HepG2 (cell line): Measurements from ENCODE around the gene ABCA4. TPM values are rescaled to one million over a fixed set of nuclear protein-coding genes. Genes with fewer than 3 reads are reported as not detected.

Experiments
- ATAC-seq: fragments of 200-7000 bp; cut with Tn5 transposase; 3 replicates; pipeline ENCODE4 v1.9.1; 2020; ENCODE audit warnings: mild to moderate bottlenecking, moderate library complexity
- BruUV-seq: library from RNA; stranded (reverse); fragments of 400-500 nt; replicated peaks from 2 replicates; lab custom pipeline; 2021; lab: Mats Ljungman, UMichigan
- CTCF ChIA-PET: fragments of 300-600 bp; formaldehyde crosslinking; extraction: SDS; loops from one replicate; lab custom pipeline; 2021; ENCODE audit warnings: low total read pairs, inconsistent platforms, low intra/inter-chr PET ratio; lab: Yijun Ruan, JAX
- POLR2A ChIA-PET: fragments of 350-600 bp; sonication (Branson Sonifier 250); formaldehyde crosslinking; loops from one replicate; lab custom pipeline; 2020; ENCODE audit warnings: antibody characterized with exemption, inconsistent platforms; lab: Yijun Ruan, JAX
- DNase-seq: peaks from one replicate; pipeline ENCODE4 v3.0.0-alpha.2; 2015; ENCODE audit warnings: low spot score
- FAIRE-seq: peaks from 3 replicates; lab custom pipeline; 2011; peaks lifted over from hg19 to GRCh38; lab: Jason Lieb, UNC
- H2AFZ ChIP-seq: one replicate; pipeline ENCODE4 v1.6.1; 2011; ENCODE audit warnings: low read length, inconsistent platforms
- H3K27ac ChIP-seq: fragments of 300-600 bp; 3 replicates; pipeline ENCODE4 v1.8.0; 2011; ENCODE audit warnings: mixed run types, mild to moderate bottlenecking, mixed read lengths, low read length, inconsistent platforms; ENCODE audit not compliant: insufficient read depth; ENCODE audit errors: extremely low read length
- H3K27me3 ChIP-seq, 2 experiments: fragments of 200-600 bp in 1 of 2; 2 replicates in 1 of 2; 3 replicates in 1 of 2; pipeline versions ENCODE4 v1.6.0 to v1.8.0; 2011; ENCODE audit warnings: low read length in 2 of 2, mild to moderate bottlenecking in 2 of 2, moderate library complexity in 2 of 2, inconsistent platforms in 1 of 2; ENCODE audit not compliant: insufficient read depth in 2 of 2, control insufficient read depth in 1 of 2
- H3K36me3 ChIP-seq, 2 experiments: fragments of 200-600 bp in 1 of 2; replicated peaks in 1 of 2; 2 replicates in 1 of 2; 3 replicates in 1 of 2; pipeline versions ENCODE4 v1.5.1 to v1.8.0; 2011; ENCODE audit warnings: low read length in 2 of 2, inconsistent platforms in 1 of 2; ENCODE audit not compliant: insufficient read depth in 2 of 2, control insufficient read depth in 1 of 2
- H3K4me1 ChIP-seq: 2 replicates; pipeline ENCODE4 v1.5.1; 2012; ENCODE audit warnings: low read length, inconsistent platforms; ENCODE audit not compliant: insufficient read depth
- H3K4me2 ChIP-seq: 2 replicates; pipeline ENCODE4 v1.6.0; 2011; ENCODE audit warnings: low read depth, low read length, inconsistent platforms
- H3K4me3 ChIP-seq, 3 experiments: fragments of 200-600 bp in 1 of 3; sonication (generic), shearing (Covaris generic) in 1 of 3; replicated peaks in 1 of 3; 2 replicates each; pipeline ENCODE4 v1.5.1; 2011 to 2016; ENCODE audit warnings: low read length in 3 of 3, inconsistent platforms in 2 of 3, low read depth in 2 of 3, mild to moderate bottlenecking in 2 of 3, control low read depth in 1 of 3, mixed read lengths in 1 of 3; ENCODE audit not compliant: insufficient read depth in 1 of 3
- H3K79me2 ChIP-seq: one replicate; pipeline ENCODE4 v1.6.1; 2011; ENCODE audit warnings: low read length, inconsistent platforms; ENCODE audit not compliant: insufficient read depth
- H3K9ac ChIP-seq: 2 replicates; pipeline ENCODE4 v1.6.0; 2011; ENCODE audit warnings: mild to moderate bottlenecking, low read depth, low read length, inconsistent platforms; ENCODE audit not compliant: insufficient read depth
- H3K9me3 ChIP-seq: 2 replicates; pipeline ENCODE4 v1.5.1; 2012; ENCODE audit warnings: mild to moderate bottlenecking, low read length
- H4K20me1 ChIP-seq: 2 replicates; pipeline ENCODE4 v1.6.0; 2011; ENCODE audit warnings: inconsistent platforms, mild to moderate bottlenecking, low read length, moderate library complexity; ENCODE audit not compliant: insufficient read depth
- MZF1 ChIP-seq: sonication (generic); formaldehyde crosslinking; IDR thresholded peaks from 2 replicates; pipeline ENCODE4 v1.8.1; 2023; ENCODE audit warnings: mild to moderate bottlenecking, missing genetic modification reagents, borderline replicate concordance
- RBM39 ChIP-seq: fragments of 200-400 bp; formaldehyde crosslinking; IDR thresholded peaks from one replicate; pipeline ENCODE4 v1.6.1; 2018; ENCODE audit warnings: antibody characterized with exemption, mild to moderate bottlenecking, low read depth, low read length; ENCODE audit not compliant: poor library complexity, severe bottlenecking
- SOX5 ChIP-seq: IDR thresholded peaks from 2 replicates; pipeline ENCODE4 v1.6.1; 2016; ENCODE audit warnings: borderline replicate concordance
- SP1 ChIP-seq, 2 experiments: fragments of 450-650 bp in 1 of 2; sonication (generic) in 1 of 2; formaldehyde crosslinking in 1 of 2; IDR thresholded peaks; 2 replicates each; pipeline versions ENCODE4 v1.4.0 to v1.6.1; 2016 to 2020; ENCODE audit warnings: missing genetic modification reagents in 1 of 2
- ZBTB38 ChIP-seq: sonication (generic); formaldehyde crosslinking; IDR thresholded peaks from 2 replicates; pipeline ENCODE4 v1.5.1; 2020; ENCODE audit warnings: mild to moderate bottlenecking, missing genetic modification reagents
- ZNF552 ChIP-seq: sonication (generic); formaldehyde crosslinking; IDR thresholded peaks from 2 replicates; pipeline ENCODE4 v1.9.0; 2022; ENCODE audit warnings: missing genetic modification reagents, mild to moderate bottlenecking, borderline replicate concordance
- ZNF775 ChIP-seq: sonication (generic); formaldehyde crosslinking; IDR thresholded peaks from 2 replicates; pipeline ENCODE4 v1.4.0; 2020; ENCODE audit warnings: missing genetic modification reagents, mild to moderate bottlenecking, moderate library complexity, borderline replicate concordance
- WGBS: methylation state at CpG from one replicate; pipeline ENCODE4 v1.1.6; 2017; ENCODE audit warnings: low lambda C conversion rate; 5-methylcytosine and 5-hydroxymethylcytosine counted together
- in situ Hi-C: cut with HindIII; loops from 2 replicates; pipeline ENCODE4 v1.10.0; 2017; ENCODE audit warnings: low pct_unique_long_range_greater_than_20kb; ENCODE audit not compliant: extremely low pct_ligation_motif_present
- intact Hi-C: fragments of 100-400 bp; cut with micrococcal nuclease; formaldehyde crosslinking; loops from one replicate; pipeline ENCODE4 v1.10.0; 2022; ENCODE audit not compliant: unreplicated experiment
- polyA plus RNA-seq, 8 experiments: library from polyadenylated mRNA; depleted of rRNA in 3 of 8; stranded (reverse) in 7 of 8; unstranded in 1 of 8; fragments of >200 nt; fragmentation: Illumina TruSeq in 4 of 8; extraction: Trizol in 4 of 8; gene quantifications; 2 replicates each; pipeline versions ENCODE4 v1.2.1 to v1.2.3, GENCODE V29; 2011 to 2016; ENCODE audit warnings: low read depth in 4 of 8, missing spikeins in 1 of 8, mixed read lengths in 1 of 8; ENCODE audit not compliant: insufficient read depth in 1 of 8
- total RNA-seq, 5 experiments: library from RNA; depleted of rRNA; stranded (reverse); fragments of >200 nt; fragmentation: Illumina TruSeq; extraction: Trizol; gene quantifications; 2 replicates each; pipeline ENCODE4 v1.2.3, GENCODE V29; 2016; ENCODE audit warnings: low read depth in 1 of 5
- TF ChIP-seq, protein P1 (sequence below): sonication (generic); formaldehyde crosslinking; conservative IDR thresholded peaks from 2 replicates; pipeline ENCODE4 v1.8.0; 2022; ENCODE audit warnings: mild to moderate bottlenecking, moderate library complexity, missing genetic modification reagents

The ABCA4 gene
- total and polyA plus RNA-seq, 2 of the 13 experiments (the other 11 are each of a cell fraction or from before 2014, with no cell fraction given): 0.24 to 0.67 TPM

DNA sequence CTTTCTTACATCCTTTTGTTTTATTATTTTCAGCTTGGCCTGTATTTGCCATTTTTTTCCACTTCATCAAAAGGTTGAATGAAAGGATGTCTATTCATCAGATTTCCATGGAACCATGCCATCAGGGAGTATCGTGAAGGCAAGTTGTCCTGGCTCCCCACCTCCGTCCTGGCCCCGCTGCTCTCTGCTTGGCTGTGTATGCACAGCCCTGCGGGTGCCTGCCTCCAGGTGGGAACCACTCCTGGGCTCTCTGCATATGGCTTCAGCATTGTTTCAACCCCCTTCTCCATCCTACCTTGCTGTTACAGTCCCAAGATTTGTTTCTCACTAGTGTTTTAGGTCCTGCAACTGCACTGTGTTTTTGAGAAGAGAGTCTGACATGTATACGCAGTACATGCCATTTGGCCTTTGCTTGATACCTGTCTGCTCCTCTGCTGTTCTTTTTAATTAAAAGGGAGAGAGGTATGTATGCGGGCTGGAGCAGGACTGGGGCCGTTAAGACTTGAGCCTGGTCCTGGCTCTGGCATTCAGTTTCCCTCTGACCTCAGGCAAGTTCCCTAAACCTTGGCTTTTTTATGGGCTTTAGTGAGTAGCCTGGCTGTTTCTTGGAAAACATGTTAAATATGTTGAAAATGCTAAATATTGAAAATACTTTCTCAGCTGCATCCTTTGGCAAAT lies 141.8 kb downstream of the ABCA4 start:
- intact Hi-C loops: no loop called here
- Histone ChIP-seq H2AFZ (no peak overlapping the region), H3K36me3 (no peaks in the 10 kb centered on the region), H3K4me3 (no peak overlapping the region), H3K9me3 (no peaks in the 10 kb centered on the region), H3K4me1 (peaks cover 57% of the 10 kb centered on the region), H3K9ac (no peak overlapping the region), H4K20me1 (no peaks in the 10 kb centered on the region), H3K27ac (peak overlapping the region; percentile 72), H3K4me2 (peak overlapping the region; percentile 95), H3K79me2 (no peaks in the 10 kb centered on the region), H3K27me3 (0 out of 5 replicates have a peak, but pooled peaks cover 0 to 3% of the 10 kb centered on the region in 2 experiments)
- WGBS: 87% methylated on average over 7 of the region's 7 CpGs
- ChIA-PET POLR2A (interaction anchor here (0.8 to 3.6 kb wide), 14 partner anchors 9 to 634 kb away, joined by 3 to 65 read pairs (median 4); partner anchors contain the start of genes DNTTIP2 and GCLM), CTCF (interaction anchor here (1.6 to 2.1 kb wide), 2 partner anchors 46 to 69 kb away, joined by 3 to 17 read pairs; partner anchors contain the start of gene GCLM)
- DNase-seq (no peak), FAIRE-seq (no peak), ATAC-seq (no peak)
- peak; percentile 54; the same call in 1 of the 2 replicates for TF ChIP-seq ZBTB38 (CRISPR knock-in tag)
- no peak for TF ChIP-seq MZF1
- in situ Hi-C loops: no loop called here
- no TSS peak for BruUV-seq

DNA sequence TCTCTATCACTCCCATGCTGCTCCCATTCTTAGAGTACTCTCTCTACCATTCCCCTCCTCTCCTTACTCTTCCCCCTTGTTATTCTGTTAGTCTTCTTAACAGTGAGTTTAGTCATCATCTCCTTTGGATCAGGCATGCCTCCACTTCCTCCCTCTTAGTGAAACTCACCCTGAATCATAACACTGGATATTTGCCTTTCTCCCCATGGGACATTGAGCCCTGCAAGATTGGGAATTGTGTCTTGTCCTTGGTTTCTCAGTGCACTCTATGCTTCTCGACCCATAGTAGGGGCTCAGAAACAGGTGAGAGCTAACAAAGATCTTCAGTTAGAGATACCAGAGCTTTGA lies 143.4 kb downstream of the ABCA4 start:
- DNase-seq: no peak
- no peak overlapping the region for H2AFZ ChIP-seq
- H3K4me3 ChIP-seq: no peak overlapping the region
- H3K9me3 ChIP-seq: no peaks in the 10 kb centered on the region
- H3K27ac ChIP-seq: no peak overlapping the region
- intact Hi-C loops: no loop called here
- ATAC-seq: no peak
- no peaks in the 10 kb centered on the region for H3K27me3 ChIP-seq
- 35% methylated on average over 1 of the region's 1 CpG for WGBS
- no peak for FAIRE-seq
- ChIA-PET POLR2A (interaction anchor here (1.3 to 1.5 kb wide), 3 partner anchors 11 to 132 kb away, joined by 3 to 8 read pairs (median 4); no protein-coding TSS in a partner anchor), CTCF (no interaction called here)
- no TSS peak for BruUV-seq
- in situ Hi-C loops: no loop called here
- H3K4me1 ChIP-seq: peaks cover 57% of the 10 kb centered on the region
- H3K4me2 ChIP-seq: 0 out of 2 replicates have a peak overlapping the region, but pooled peaks have one; percentile 15
- H3K9ac ChIP-seq: no peak overlapping the region
- no peaks in the 10 kb centered on the region for H4K20me1 ChIP-seq
- TF ChIP-seq ZNF552: no peak
- TF ChIP-seq RBM39: no peak
- TF ChIP-seq SP1 (IDR thresholded peaks at IDR 0.05): no peak
- no peak for TF ChIP-seq SP1 (CRISPR knock-in tag; IDR thresholded peaks at IDR 0.05)
- TF ChIP-seq, protein P1, sequence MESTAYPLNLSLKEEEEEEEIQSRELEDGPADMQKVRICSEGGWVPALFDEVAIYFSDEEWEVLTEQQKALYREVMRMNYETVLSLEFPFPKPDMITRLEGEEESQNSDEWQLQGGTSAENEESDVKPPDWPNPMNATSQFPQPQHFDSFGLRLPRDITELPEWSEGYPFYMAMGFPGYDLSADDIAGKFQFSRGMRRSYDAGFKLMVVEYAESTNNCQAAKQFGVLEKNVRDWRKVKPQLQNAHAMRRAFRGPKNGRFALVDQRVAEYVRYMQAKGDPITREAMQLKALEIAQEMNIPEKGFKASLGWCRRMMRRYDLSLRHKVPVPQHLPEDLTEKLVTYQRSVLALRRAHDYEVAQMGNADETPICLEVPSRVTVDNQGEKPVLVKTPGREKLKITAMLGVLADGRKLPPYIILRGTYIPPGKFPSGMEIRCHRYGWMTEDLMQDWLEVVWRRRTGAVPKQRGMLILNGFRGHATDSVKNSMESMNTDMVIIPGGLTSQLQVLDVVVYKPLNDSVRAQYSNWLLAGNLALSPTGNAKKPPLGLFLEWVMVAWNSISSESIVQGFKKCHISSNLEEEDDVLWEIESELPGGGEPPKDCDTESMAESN: no peak
- no peak for TF ChIP-seq ZNF775 (CRISPR knock-in tag)
- TF ChIP-seq SOX5 (CRISPR knock-in tag): no peak
- H3K36me3 ChIP-seq: no peaks in the 10 kb centered on the region
- no peaks in the 10 kb centered on the region for H3K79me2 ChIP-seq
